ENCODE data around the gene SNAPC1.
"Not testable (repeated sequence)": the region's sequence is repeated elsewhere in the genome, so short reads cannot be mapped to it uniquely, and the experiment has no call there.

The SNAPC1 gene

GRCh38 chr14:61750708-61751474, 11.3 kb upstream of the SNAPC1 start:
- peak; percentile 63 for DNase-seq (ENCODE audit: low read depth)

- DNase-seq (ENCODE audit: low read depth) = no peak
These were observed 10.7 kb upstream of the SNAPC1 start for GRCh38 chr14:61751475-61751989.

- DNase-seq (ENCODE audit: low read depth) = no peak
These were observed 9.6 kb upstream of the SNAPC1 start for GRCh38 chr14:61752626-61753025.

- no peak for DNase-seq (ENCODE audit: low read depth)
These were observed 8.6 kb upstream of the SNAPC1 start for GRCh38 chr14:61753631-61754030.

GRCh38 chr14:61754627-61755381, 7.4 kb upstream of the SNAPC1 start:
- no peak for DNase-seq (ENCODE audit: low read depth)

GRCh38 chr14:61755382-61755742, 6.9 kb upstream of the SNAPC1 start:
- not testable (repeated sequence) for DNase-seq (ENCODE audit: low read depth)

GRCh38 chr14:61756135-61756534, 6.1 kb upstream of the SNAPC1 start:
- no peak for DNase-seq (ENCODE audit: low read depth)

- no peak for DNase-seq (ENCODE audit: low read depth)
These were observed 2.3 kb upstream of the SNAPC1 start for GRCh38 chr14:61759878-61760277.

- DNase-seq (ENCODE audit: low read depth) = no peak
These were observed 663 bp upstream of the SNAPC1 start for GRCh38 chr14:61761557-61761956.

GRCh38 chr14:61764342-61765122, 2.3 kb downstream of the SNAPC1 start:
- no peak for DNase-seq (ENCODE audit: low read depth)

- no peak for DNase-seq (ENCODE audit: low read depth)
These were observed 3.2 kb downstream of the SNAPC1 start for GRCh38 chr14:61765225-61765943.

GRCh38 chr14:61766151-61766550, 3.9 kb downstream of the SNAPC1 start:
- no peak for DNase-seq (ENCODE audit: low read depth)

- no peak for DNase-seq (ENCODE audit: low read depth)
These were observed 6.0 kb downstream of the SNAPC1 start for GRCh38 chr14:61768240-61768639.

GRCh38 chr14:61769893-61770292, 7.7 kb downstream of the SNAPC1 start:
- DNase-seq (ENCODE audit: low read depth) = no peak

- DNase-seq (ENCODE audit: low read depth) = no peak
These were observed 12.6 kb downstream of the SNAPC1 start for GRCh38 chr14:61774861-61775260.

- DNase-seq (ENCODE audit: low read depth) = no peak
These were observed 17.9 kb downstream of the SNAPC1 start for GRCh38 chr14:61780125-61780524.

GRCh38 chr14:61797309-61797708, 35.1 kb downstream of the SNAPC1 start:
- no peak for DNase-seq (ENCODE audit: low read depth)

GRCh38 chr14:61802010-61802568, 39.9 kb downstream of the SNAPC1 start:
- no peak for DNase-seq (ENCODE audit: low read depth)

- DNase-seq (ENCODE audit: low read depth) = no peak
These were observed 41.5 kb downstream of the SNAPC1 start for GRCh38 chr14:61803755-61804154.

GRCh38 chr14:61805451-61805850, 43.2 kb downstream of the SNAPC1 start:
- no peak for DNase-seq (ENCODE audit: low read depth)

- DNase-seq (ENCODE audit: low read depth) = no peak
These were observed 49.7 kb downstream of the SNAPC1 start for GRCh38 chr14:61811882-61812346.

Measured in activated T-helper 9 cell treated with anti-CD3 and anti-CD28 coated beads, Interleukin-2, amount 50 U/mL, for 16 hours (primary cell).